ENCODE measurements around the gene KCNMA1.

- TF ChIP-seq ZNF274 (IDR thresholded peaks at IDR 0.05; ENCODE audit: low read depth, low read length) (no peak), YY1 (IDR thresholded peaks at IDR 0.05; ENCODE audit: insufficient read depth, insufficient read length) (no peak), SUZ12 (IDR thresholded peaks at IDR 0.05; ENCODE audit: extremely low read depth, insufficient read depth, insufficient read length) (no peak)
Measured at GRCh38 chr10:77479586-77479985, 158.0 kb downstream of the KCNMA1 start.

Data from NT2/D1 (cell line).